ENCODE data around the gene LDLRAD2. TPM values are rescaled to one million over a fixed set of nuclear protein-coding genes. Genes with fewer than 3 reads are reported as not detected.
A peak's percentile ranks its signal among the peaks of the same experiment; 100 is the strongest.

The LDLRAD2 gene
- total and polyA plus RNA-seq, 2 of the 4 experiments (the other 2 are of a cell fraction): 0.05 TPM; not detected in 1

DNA sequence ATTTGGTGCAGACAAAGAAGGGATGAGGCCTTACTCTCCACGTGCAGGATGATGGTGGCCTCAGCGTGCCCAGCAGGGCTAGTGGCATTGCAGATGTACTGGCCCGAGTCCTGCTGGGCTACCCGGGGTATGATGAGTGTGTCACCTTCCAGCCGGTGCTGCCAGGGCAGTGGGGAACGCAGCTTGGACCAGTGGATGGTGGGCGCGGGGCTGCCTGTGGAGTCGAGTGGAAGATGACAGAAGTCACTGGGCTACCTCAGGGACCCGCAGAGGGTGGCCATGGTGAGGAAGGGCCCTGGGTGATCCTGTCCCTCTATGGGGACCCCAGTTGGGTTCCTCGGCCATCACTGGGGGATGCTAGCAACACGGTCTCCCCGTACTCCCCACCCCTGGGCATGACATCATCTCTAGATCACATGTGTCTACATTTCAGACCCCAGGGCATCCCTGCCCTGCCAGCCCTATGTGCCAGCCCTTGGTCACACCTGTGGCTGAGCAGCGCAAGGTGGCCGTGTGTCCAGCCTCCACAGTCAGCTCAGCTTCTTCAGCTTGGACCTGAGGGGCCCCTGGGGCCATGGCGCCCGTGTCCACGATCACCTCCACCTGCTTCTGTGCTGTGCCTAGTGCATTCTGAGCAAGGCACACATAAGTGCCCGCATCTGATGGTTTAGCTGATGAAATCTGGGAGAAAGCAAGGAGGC, 27.4 kb downstream of the LDLRAD2 start:
- Histone ChIP-seq H3K27me3 (ENCODE audit: control insufficient read depth, insufficient read depth, low read length) (no peaks in the 10 kb centered on the region), H3K4ac (ENCODE audit: low read depth, low read length) (no peak overlapping the region), H3K9me3 (ENCODE audit: control insufficient read depth, insufficient read depth, low read length) (peaks cover 4% of the 10 kb centered on the region; the same call in 1 of the 2 replicates), H3K4me1 (ENCODE audit: control insufficient read depth, insufficient read depth, low read length) (no peaks in the 10 kb centered on the region), H4K5ac (ENCODE audit: low read depth, low read length) (no peak overlapping the region), H3K79me1 (ENCODE audit: low read depth in 1 of 2, low read length in 2 of 2) (peaks cover 0 to 3% of the 10 kb centered on the region in 2 experiments; a peak in 2 of 4 replicates), H3K4me3 (ENCODE audit: insufficient read depth, low read depth, low read length) (no peak overlapping the region), H3K56ac (ENCODE audit: extremely low read depth, insufficient read depth, low read length) (no peak overlapping the region), H3K36me3 (ENCODE audit: control insufficient read depth, insufficient read depth, low read length) (peaks cover 74% of the 10 kb centered on the region), H3K9me1 (ENCODE audit: insufficient read depth, low read length) (no peaks in the 10 kb centered on the region), H3K9ac (ENCODE audit: low read depth, low read length) (no peak overlapping the region), H3K4me2 (ENCODE audit: low read depth, low read length) (no peak overlapping the region), H3K18ac (ENCODE audit: low read depth, low read length) (no peak overlapping the region), H4K8ac (ENCODE audit: low read depth in 2 of 2, low read length in 2 of 2) (no peak overlapping the region), H2AK9ac (replicated peaks; ENCODE audit: low read depth, low read length, poor library complexity) (no peak overlapping the region), H4K20me1 (ENCODE audit: insufficient read depth, low read length) (no peaks in the 10 kb centered on the region), H2AFZ (replicated peaks; ENCODE audit: low read length, poor library complexity) (no peak overlapping the region), H2BK120ac (ENCODE audit: low read depth, low read length) (no peak overlapping the region), H2BK15ac (ENCODE audit: low read depth, low read length) (no peak overlapping the region), H2AK5ac (ENCODE audit: low read depth, low read length) (no peak overlapping the region), H4K91ac (ENCODE audit: insufficient read depth, low read depth, low read length) (no peak overlapping the region), H2BK5ac (ENCODE audit: low read depth, low read length, poor library complexity, severe bottlenecking) (no peak overlapping the region), H3K23ac (ENCODE audit: low read depth, low read length) (no peak overlapping the region), H3K14ac (replicated peaks; ENCODE audit: low read depth, low read length) (no peak overlapping the region), H3K27ac (ENCODE audit: insufficient read depth, low read length) (no peak overlapping the region), H2BK20ac (ENCODE audit: low read depth, low read length) (no peak overlapping the region)
- ChIA-PET POLR2A (ENCODE audit: unreplicated experiment) (no interaction called here), CTCF (no interaction called here)
- ATAC-seq (ENCODE audit: low read depth): no peak
- DNase-seq: no peak
- TSS peak; percentile 84 for BruUV-seq (replicated peaks)
- dilution Hi-C loops (cut with HindIII; ENCODE audit: low sequenced_read_pairs, unreplicated experiment) (no loop called here), in situ Hi-C loops (cut with MboI; ENCODE audit: low sequenced_read_pairs) (no loop called here), intact Hi-C loops (cut with micrococcal nuclease) (no loop called here)
- TF ChIP-seq RFX5 (IDR thresholded peaks at IDR 0.05; ENCODE audit: low read depth, low read length) (no peak), FOS (IDR thresholded peaks at IDR 0.05; ENCODE audit: low read depth, low read length) (no peak), NFE2L2 (IDR thresholded peaks at IDR 0.05; ENCODE audit: low read depth, low read length) (no peak), MXI1 (IDR thresholded peaks at IDR 0.05; ENCODE audit: borderline replicate concordance, low read depth, low read length) (no peak), RAD21 (IDR thresholded peaks at IDR 0.05; ENCODE audit: low read length) (no peak), BHLHE40 (IDR thresholded peaks at IDR 0.05; ENCODE audit: low read depth, low read length) (no peak), MAFK (IDR thresholded peaks at IDR 0.05; ENCODE audit: low read depth, low read length) (no peak), SMC3 (IDR thresholded peaks at IDR 0.05; ENCODE audit: low read depth, low read length) (no peak), CHD1 (IDR thresholded peaks at IDR 0.05; ENCODE audit: low read depth, low read length) (no peak), MAZ (IDR thresholded peaks at IDR 0.05; ENCODE audit: borderline replicate concordance, low read depth, low read length) (no peak), RCOR1 (IDR thresholded peaks at IDR 0.05; ENCODE audit: insufficient replicate concordance, low read length) (no peak), POLR2A (IDR thresholded peaks at IDR 0.05; ENCODE audit: low read depth, low read length) (no peak), CEBPB (IDR thresholded peaks at IDR 0.05; ENCODE audit: low read depth, low read length) (no peak)
- TF ChIP-seq, protein P1, sequence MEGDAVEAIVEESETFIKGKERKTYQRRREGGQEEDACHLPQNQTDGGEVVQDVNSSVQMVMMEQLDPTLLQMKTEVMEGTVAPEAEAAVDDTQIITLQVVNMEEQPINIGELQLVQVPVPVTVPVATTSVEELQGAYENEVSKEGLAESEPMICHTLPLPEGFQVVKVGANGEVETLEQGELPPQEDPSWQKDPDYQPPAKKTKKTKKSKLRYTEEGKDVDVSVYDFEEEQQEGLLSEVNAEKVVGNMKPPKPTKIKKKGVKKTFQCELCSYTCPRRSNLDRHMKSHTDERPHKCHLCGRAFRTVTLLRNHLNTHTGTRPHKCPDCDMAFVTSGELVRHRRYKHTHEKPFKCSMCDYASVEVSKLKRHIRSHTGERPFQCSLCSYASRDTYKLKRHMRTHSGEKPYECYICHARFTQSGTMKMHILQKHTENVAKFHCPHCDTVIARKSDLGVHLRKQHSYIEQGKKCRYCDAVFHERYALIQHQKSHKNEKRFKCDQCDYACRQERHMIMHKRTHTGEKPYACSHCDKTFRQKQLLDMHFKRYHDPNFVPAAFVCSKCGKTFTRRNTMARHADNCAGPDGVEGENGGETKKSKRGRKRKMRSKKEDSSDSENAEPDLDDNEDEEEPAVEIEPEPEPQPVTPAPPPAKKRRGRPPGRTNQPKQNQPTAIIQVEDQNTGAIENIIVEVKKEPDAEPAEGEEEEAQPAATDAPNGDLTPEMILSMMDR (conservative IDR thresholded peaks at IDR 0.05; ENCODE audit: low read depth, low read length): no peak
- TF ChIP-seq, protein P2, sequence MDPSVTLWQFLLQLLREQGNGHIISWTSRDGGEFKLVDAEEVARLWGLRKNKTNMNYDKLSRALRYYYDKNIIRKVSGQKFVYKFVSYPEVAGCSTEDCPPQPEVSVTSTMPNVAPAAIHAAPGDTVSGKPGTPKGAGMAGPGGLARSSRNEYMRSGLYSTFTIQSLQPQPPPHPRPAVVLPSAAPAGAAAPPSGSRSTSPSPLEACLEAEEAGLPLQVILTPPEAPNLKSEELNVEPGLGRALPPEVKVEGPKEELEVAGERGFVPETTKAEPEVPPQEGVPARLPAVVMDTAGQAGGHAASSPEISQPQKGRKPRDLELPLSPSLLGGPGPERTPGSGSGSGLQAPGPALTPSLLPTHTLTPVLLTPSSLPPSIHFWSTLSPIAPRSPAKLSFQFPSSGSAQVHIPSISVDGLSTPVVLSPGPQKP (IDR thresholded peaks at IDR 0.05; ENCODE audit: borderline replicate concordance, low read depth, low read length): no peak
- TF ChIP-seq, protein P3, sequence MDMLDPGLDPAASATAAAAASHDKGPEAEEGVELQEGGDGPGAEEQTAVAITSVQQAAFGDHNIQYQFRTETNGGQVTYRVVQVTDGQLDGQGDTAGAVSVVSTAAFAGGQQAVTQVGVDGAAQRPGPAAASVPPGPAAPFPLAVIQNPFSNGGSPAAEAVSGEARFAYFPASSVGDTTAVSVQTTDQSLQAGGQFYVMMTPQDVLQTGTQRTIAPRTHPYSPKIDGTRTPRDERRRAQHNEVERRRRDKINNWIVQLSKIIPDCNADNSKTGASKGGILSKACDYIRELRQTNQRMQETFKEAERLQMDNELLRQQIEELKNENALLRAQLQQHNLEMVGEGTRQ (IDR thresholded peaks at IDR 0.05; ENCODE audit: low read depth, low read length): no peak
- 97% methylated on average over 15 of the region's 19 CpGs; no CpG with 5 or more reads in 1 of the 2 experiments for WGBS, 2 experiments (ENCODE audit: extremely low coverage in 2 of 2, insufficient read length in 1 of 2)

Measured in IMR-90 (cell line).